ENCODE data around the gene METTL9.
"Not testable (repeated sequence)": the region's sequence is repeated elsewhere in the genome, so short reads cannot be mapped to it uniquely, and the experiment has no call there.

Gene METTL9

DNA sequence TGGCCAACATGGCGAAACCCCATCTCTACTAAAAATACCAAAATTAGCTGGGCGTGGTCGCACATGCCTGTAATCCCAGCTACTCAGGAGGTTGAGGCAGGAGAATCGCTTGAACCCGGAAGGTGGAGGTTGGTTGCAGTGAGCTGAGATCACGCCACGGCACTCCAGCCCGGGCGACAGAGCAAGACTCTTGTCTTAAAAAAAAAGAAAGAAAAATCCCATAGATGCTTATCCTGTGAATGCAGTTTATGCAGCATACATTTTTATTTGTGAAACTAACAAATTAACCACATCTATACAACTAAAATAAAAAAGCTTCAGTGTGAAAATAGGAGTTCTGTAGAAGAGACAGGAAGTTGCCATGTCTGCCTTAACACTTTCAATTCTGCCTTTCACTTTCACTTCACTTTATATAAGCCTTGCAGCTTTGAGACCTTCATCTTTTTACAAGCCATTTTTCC is 45.9 kb downstream of the METTL9 start:
- ChIA-PET POLR2A (no interaction called here), CTCF (interaction anchor here (1.0 to 10.9 kb wide), 7 partner anchors 12 to 74 kb away, joined by 3 to 150 read pairs (median 3); no protein-coding TSS in a partner anchor)
- TF ChIP-seq, protein P1, sequence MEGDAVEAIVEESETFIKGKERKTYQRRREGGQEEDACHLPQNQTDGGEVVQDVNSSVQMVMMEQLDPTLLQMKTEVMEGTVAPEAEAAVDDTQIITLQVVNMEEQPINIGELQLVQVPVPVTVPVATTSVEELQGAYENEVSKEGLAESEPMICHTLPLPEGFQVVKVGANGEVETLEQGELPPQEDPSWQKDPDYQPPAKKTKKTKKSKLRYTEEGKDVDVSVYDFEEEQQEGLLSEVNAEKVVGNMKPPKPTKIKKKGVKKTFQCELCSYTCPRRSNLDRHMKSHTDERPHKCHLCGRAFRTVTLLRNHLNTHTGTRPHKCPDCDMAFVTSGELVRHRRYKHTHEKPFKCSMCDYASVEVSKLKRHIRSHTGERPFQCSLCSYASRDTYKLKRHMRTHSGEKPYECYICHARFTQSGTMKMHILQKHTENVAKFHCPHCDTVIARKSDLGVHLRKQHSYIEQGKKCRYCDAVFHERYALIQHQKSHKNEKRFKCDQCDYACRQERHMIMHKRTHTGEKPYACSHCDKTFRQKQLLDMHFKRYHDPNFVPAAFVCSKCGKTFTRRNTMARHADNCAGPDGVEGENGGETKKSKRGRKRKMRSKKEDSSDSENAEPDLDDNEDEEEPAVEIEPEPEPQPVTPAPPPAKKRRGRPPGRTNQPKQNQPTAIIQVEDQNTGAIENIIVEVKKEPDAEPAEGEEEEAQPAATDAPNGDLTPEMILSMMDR (IDR thresholded peaks at IDR 0.05; ENCODE audit: insufficient read depth, low read length, missing control alignments) = no peak
- H3K4me3 ChIP-seq (ENCODE audit: low read depth, low read length) = no peak overlapping the region
- no peak for DNase-seq (ENCODE audit: low read depth, low spot score)

DNA sequence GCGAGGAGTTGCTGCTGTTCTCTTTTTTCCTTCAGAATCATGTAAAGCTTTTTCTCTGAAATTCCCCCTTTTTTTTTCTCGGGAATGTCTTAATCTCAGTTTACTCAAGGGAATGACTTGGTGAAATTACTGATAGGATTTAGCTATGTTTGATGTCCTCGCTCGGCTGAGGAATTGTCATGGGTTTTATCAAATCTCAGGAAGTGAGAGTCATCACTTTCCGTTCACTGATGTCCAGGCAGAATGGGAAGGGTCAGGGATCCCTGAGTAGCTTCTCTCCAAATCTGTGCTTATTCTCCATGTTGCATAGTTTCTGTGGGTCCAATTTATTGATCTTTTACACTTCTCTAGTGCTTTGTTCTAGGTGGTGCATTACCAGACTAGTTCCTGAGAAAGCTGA is 46.7 kb downstream of the METTL9 start:
- CTCF ChIA-PET = interaction anchor here (0.7 to 10.9 kb wide), 9 partner anchors 11 to 73 kb away, joined by 3 to 150 read pairs (median 3); no protein-coding TSS in a partner anchor
- no peak overlapping the region for H3K4me3 ChIP-seq (ENCODE audit: low read depth, low read length)
- TF ChIP-seq, protein P1 (IDR thresholded peaks at IDR 0.05; ENCODE audit: insufficient read depth, low read length, missing control alignments) = no peak
- no peak for DNase-seq (ENCODE audit: low read depth, low spot score)
- POLR2A ChIA-PET = no interaction called here

DNA sequence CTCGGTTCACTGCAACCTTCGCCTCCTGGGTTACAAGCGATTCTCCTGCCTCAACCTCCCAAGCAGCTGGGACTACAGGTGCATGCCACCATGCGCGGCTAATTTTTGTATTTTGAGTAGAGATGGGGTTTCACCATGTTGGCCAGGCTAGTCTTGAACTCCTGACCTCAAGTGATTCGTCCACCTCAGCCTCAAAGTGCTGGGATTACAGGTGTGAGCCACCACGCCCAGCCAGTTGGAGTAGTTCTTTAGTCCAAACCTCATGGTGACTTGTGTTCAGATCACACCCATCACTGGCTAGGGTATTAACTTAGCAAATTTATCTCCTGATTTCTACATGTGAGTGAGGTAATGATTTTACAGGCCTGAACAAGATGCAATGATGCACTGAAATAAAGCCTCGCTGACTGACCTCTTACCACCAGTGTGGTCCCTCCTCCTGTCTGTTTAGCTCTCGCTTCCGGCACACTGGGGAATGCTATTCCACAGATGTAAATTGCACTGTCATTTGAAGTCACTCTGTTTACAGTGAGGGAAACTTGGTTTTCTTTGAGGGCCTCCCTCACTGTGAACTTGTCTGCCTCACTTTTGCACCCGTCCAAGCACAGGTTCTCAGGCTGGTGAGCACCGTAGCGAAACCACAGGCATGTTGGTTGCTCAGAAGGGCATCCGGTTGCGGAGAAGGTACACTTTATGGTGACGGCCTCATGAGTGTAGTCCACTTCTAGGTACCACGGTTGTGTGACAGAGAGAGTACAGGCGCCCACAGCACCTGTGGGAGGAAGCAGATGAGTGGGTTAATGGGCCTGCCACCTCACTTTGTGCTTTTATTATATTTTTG is 47.6 kb downstream of the METTL9 start:
- H3K4me3 ChIP-seq (ENCODE audit: low read depth, low read length) = no peak overlapping the region
- DNase-seq (ENCODE audit: low read depth, low spot score) = no peak
- POLR2A ChIA-PET = no interaction called here
- CTCF ChIA-PET = interaction anchor here (1.3 to 10.9 kb wide), 4 partner anchors 10 to 542 kb away, joined by 3 to 150 read pairs (median 4); no protein-coding TSS in a partner anchor
- TF ChIP-seq, protein P1 (IDR thresholded peaks at IDR 0.05; ENCODE audit: insufficient read depth, low read length, missing control alignments) = no peak

DNA sequence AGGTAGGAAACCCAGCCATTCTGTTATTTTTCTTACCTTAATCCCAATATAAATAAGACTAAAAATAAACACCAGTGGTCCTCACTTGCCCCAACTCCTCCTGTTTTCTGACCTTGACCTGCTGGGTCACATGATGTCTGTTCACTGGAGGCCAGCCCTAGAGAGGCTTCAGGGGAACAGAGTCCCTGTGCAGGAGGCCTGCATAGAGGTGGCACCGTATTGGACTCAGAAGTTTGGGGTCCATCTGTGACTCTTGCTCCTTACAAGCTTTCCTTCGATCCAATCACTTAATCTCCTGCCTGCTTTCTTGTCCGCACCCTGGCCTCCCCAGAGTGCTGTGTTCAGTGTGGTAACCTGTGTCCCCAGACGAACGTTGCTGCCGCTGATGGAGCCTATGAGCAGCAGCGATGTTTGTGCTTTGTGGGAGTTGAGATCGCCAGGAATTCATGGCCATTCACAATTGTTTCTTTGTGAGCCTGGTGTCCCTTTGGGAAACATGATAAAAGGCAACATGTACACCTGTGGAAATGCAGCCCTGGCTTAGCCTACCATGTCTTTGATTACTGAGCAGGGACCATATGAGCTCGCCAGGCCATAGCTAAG is 48.3 kb downstream of the METTL9 start:
- DNase-seq (ENCODE audit: low read depth, low spot score) = no peak
- TF ChIP-seq, protein P1 (IDR thresholded peaks at IDR 0.05; ENCODE audit: insufficient read depth, low read length, missing control alignments) = no peak
- ChIA-PET CTCF (interaction anchor here (1.6 to 10.9 kb wide), 3 partner anchors 8 to 541 kb away, joined by 4 to 150 read pairs (median 24); no protein-coding TSS in a partner anchor), POLR2A (no interaction called here)
- no peak overlapping the region for H3K4me3 ChIP-seq (ENCODE audit: low read depth, low read length)

DNA sequence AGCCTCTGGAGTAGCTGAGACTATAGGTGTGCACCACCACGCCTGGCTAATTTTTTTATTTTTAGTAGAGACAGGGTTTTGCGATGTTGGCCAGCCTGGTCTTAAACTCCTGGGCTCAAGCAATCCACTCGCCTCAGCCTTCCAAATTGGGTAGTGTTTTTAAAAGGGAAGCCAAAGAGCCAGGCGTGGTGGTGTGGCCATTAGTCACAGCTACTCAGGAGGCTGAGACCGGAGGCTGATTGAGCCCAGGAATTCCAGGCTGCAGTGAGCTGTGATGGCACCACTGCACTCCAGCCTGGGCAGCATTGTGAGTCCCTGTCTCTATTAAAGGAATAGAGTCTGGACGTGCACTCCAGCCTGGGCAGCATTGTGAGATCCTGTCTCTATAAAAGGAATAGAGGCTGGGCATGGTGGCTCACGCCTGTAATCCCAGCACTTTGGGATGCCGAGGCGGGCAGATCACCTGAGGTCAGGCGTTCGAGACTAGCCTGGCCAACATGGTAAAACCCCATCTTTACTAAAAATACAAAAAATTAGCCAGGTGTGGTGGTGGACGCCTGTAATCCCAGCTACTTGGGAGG is 50.5 kb downstream of the METTL9 start:
- POLR2A ChIA-PET; H3K4me3 ChIP-seq (ENCODE audit: low read depth, low read length); DNase-seq (ENCODE audit: low read depth, low spot score): not testable (repeated sequence)
- CTCF ChIA-PET = interaction anchor here (0.9 to 10.9 kb wide), 3 partner anchors 7 to 15 kb away, joined by 3 to 150 read pairs (median 24); no protein-coding TSS in a partner anchor

DNA sequence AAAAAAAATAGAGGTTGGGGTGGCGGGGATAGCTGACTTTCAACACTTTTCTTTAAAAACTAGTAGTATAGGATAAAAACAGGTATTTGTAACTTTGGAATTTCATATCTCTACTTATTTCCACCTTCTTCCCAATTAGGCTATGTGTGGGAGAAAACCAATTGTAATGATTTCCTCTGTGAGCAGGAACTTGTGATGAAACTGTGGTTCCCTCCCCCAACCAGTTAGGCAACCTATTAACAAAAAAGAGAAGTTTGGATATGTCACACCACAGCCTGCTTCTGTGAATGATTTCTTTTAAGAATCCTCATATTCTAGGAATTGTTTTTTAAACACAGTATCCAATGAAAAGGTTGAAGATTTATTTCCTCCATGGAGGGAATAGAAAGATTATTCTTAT is 51.1 kb downstream of the METTL9 start:
- ChIA-PET CTCF (interaction anchor here (1.0 to 5.1 kb wide), 2 partner anchors 11 to 58 kb away, joined by 6 to 24 read pairs; no protein-coding TSS in a partner anchor), POLR2A (no interaction called here)

More for the DNA sequence above, 51.1 kb downstream of the METTL9 start:
- no peak for DNase-seq (ENCODE audit: low read depth, low spot score)
- TF ChIP-seq, protein P1 (IDR thresholded peaks at IDR 0.05; ENCODE audit: insufficient read depth, low read length, missing control alignments) = no peak
- no peak overlapping the region for H3K4me3 ChIP-seq (ENCODE audit: low read depth, low read length)

Measured in AG04449 (cell line).